Mesendoderm (in vitro differentiated cells): Measurements from ENCODE around the gene SDC4.

ENCODE experiments used
- DNase-seq: peaks from one replicate; pipeline ENCODE4 v3.0.0; 2013
- H2AK5ac ChIP-seq: 2 replicates; pipeline ENCODE4 v1.6.1; 2013; ENCODE audit warnings: low read length, inconsistent platforms
- H2BK120ac ChIP-seq: 2 replicates; pipeline ENCODE4 v1.6.1; 2013; ENCODE audit warnings: low read depth, mild to moderate bottlenecking, low read length, moderate library complexity, mixed read lengths
- H2BK15ac ChIP-seq: replicated peaks from 2 replicates; pipeline ENCODE4 v1.6.1; 2013; ENCODE audit warnings: low read depth, mild to moderate bottlenecking, moderate library complexity
- H2BK5ac ChIP-seq: 2 replicates; pipeline ENCODE4 v1.6.1; 2013; ENCODE audit warnings: low read length, inconsistent platforms
- H3K18ac ChIP-seq: 2 replicates; pipeline ENCODE4 v1.6.1; 2013; ENCODE audit warnings: mild to moderate bottlenecking, low read length, mixed read lengths
- H3K23ac ChIP-seq: one replicate; pipeline ENCODE4 v1.6.1; 2013; ENCODE audit warnings: low read length
- H3K27ac ChIP-seq: 2 replicates; pipeline ENCODE4 v1.5.1; 2013; ENCODE audit warnings: low read depth, mild to moderate bottlenecking, inconsistent platforms, low read length, moderate library complexity
- H3K27me3 ChIP-seq: 2 replicates; pipeline ENCODE4 v1.6.1; 2013; ENCODE audit warnings: low read length, control low read depth, mild to moderate bottlenecking, inconsistent platforms; ENCODE audit not compliant: insufficient read depth, poor library complexity
- H3K36me3 ChIP-seq: 2 replicates; pipeline ENCODE4 v1.6.1; 2013; ENCODE audit warnings: low read length, inconsistent platforms; ENCODE audit not compliant: control insufficient read depth, insufficient read depth
- H3K4ac ChIP-seq: one replicate; pipeline ENCODE4 v1.6.1; 2013; ENCODE audit warnings: low read depth, mild to moderate bottlenecking, low read length, moderate library complexity
- H3K4me1 ChIP-seq: 2 replicates; pipeline ENCODE4 v1.6.1; 2013; ENCODE audit warnings: low read depth, low read length, inconsistent platforms; ENCODE audit not compliant: control insufficient read depth
- H3K4me2 ChIP-seq: 2 replicates; pipeline ENCODE4 v1.6.1; 2013; ENCODE audit warnings: low read length
- H3K4me3 ChIP-seq: 2 replicates; pipeline ENCODE4 v1.5.1; 2013; ENCODE audit warnings: mild to moderate bottlenecking, low read length
- H3K56ac ChIP-seq: one replicate; pipeline ENCODE4 v1.6.1; 2013; ENCODE audit warnings: low read length
- H3K79me1 ChIP-seq: 2 replicates; pipeline ENCODE4 v1.6.1; 2013; ENCODE audit warnings: low read length, inconsistent platforms
- H3K79me2 ChIP-seq: 2 replicates; pipeline ENCODE4 v1.6.1; 2013; ENCODE audit warnings: mild to moderate bottlenecking, low read length; ENCODE audit not compliant: control insufficient read depth, insufficient read depth
- H3K9ac ChIP-seq: 2 replicates; pipeline ENCODE4 v1.6.1; 2013; ENCODE audit warnings: low read length, inconsistent platforms
- H4K5ac ChIP-seq: one replicate; pipeline ENCODE4 v1.6.1; 2013; ENCODE audit warnings: low read length
- H4K8ac ChIP-seq: one replicate; pipeline ENCODE4 v1.6.1; 2013; ENCODE audit warnings: low read depth, mild to moderate bottlenecking, control low read depth, low read length, moderate library complexity
- WGBS: extraction: QIAGEN DNeasy Blood & Tissue Kit; methylation state at CpG from one replicate; pipeline ENCODE4 v1.1.7; 2013; ENCODE audit warnings: low lambda C conversion rate, missing lambda C conversion rate; ENCODE audit not compliant: insufficient coverage; ENCODE audit errors: extremely low coverage; 5-methylcytosine and 5-hydroxymethylcytosine counted together

Gene SDC4

DNA sequence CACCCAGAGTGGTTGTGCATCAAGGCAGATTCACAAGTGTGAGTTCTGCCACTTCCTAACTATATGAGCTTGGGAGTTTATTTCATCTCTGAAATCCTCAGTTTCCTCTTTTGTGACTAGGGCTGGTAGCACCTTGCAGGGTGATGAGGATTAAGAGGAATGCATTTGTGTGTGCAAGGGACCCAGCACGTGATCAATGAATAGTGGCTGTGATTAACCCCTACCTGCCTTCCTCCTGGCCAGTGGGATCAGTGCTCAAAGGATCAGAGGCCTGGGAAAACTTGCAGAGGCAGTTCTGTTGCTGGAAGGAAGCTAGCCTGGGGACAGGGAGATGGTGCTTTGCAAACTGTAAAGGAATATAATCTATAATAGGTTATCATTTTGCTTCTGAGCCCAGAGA, 7.3 kb downstream of the SDC4 start:
- no peak overlapping the region for H3K4ac ChIP-seq
- no peak overlapping the region for H3K4me3 ChIP-seq
- peaks cover 66% of the 10 kb centered on the region for H3K4me1 ChIP-seq

DNA sequence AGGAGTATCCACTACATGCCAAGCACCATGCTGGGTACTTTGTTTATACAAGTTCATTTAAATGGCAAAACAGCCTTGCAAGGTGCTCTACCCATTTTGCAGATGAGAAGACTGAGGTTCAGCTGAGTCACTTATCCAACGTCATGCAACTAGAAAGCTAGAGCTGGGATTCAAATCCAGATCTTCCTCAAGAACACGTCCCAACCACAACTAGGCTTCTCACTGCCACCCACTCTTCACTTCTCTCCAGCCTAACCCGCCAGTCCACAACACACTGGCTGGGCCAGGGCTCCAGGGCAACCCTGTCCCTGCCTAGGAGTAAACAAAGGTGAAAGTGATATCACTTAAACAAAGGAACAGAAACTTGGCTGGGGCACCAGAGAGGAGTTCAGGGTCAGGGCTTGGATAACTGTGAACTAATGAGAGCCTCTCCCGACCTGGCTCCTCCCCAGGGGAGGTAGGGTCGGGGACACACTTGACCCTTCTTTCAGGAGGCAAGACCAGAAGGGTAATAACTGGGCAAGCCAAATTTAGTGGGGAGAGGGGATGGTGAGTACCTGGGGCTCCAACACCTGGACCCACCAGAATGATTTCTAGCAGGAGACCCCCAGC, 7.9 kb downstream of the SDC4 start:
- H4K8ac ChIP-seq, result no peak overlapping the region
- H3K18ac ChIP-seq, result no peak overlapping the region
- peak overlapping the region; percentile 37 for H3K56ac ChIP-seq
- H3K27ac ChIP-seq, result no peak overlapping the region
- H3K23ac ChIP-seq, result no peak overlapping the region
- peaks cover 61% of the 10 kb centered on the region for H3K4me1 ChIP-seq
- H3K27me3 ChIP-seq, result no peaks in the 10 kb centered on the region
- DNase-seq, result peak; percentile 58
- H3K79me1 ChIP-seq, result peaks cover 41% of the 10 kb centered on the region
- no peak overlapping the region for H4K5ac ChIP-seq
- H2AK5ac ChIP-seq, result peak overlapping the region; percentile 16
- no peaks in the 10 kb centered on the region for H3K36me3 ChIP-seq
- H3K4me3 ChIP-seq, result no peak overlapping the region
- H3K9ac ChIP-seq, result peak overlapping the region; percentile 25
- H2BK15ac ChIP-seq, result no peak overlapping the region
- no peak overlapping the region for H3K4ac ChIP-seq
- no peak overlapping the region for H2BK120ac ChIP-seq
- no CpG with 5 or more reads among the region's 5 CpGs for WGBS
- H3K79me2 ChIP-seq, result peaks cover 63% of the 10 kb centered on the region
- no peak overlapping the region for H3K4me2 ChIP-seq
- H2BK5ac ChIP-seq, result no peak overlapping the region

More for the DNA sequence above, 7.3 kb downstream of the SDC4 start:
- H3K27me3 ChIP-seq, result no peaks in the 10 kb centered on the region
- no peaks in the 10 kb centered on the region for H3K36me3 ChIP-seq
- H3K79me2 ChIP-seq, result peaks cover 66% of the 10 kb centered on the region
- peak overlapping the region; percentile 9 for H2BK5ac ChIP-seq
- H3K4me2 ChIP-seq, result no peak overlapping the region
- H3K79me1 ChIP-seq, result peaks cover 44% of the 10 kb centered on the region
- no peak overlapping the region for H2BK15ac ChIP-seq
- peak overlapping the region; percentile 75 for H3K18ac ChIP-seq
- H2AK5ac ChIP-seq, result no peak overlapping the region
- no peak overlapping the region for H4K8ac ChIP-seq
- peak overlapping the region; percentile 97 for H3K27ac ChIP-seq
- no peak overlapping the region for H2BK120ac ChIP-seq
- H3K56ac ChIP-seq, result peak overlapping the region; percentile 92
- WGBS, result no CpG with 5 or more reads among the region's 1 CpG
- DNase-seq, result peak; percentile 64
- peak overlapping the region; percentile 25 for H3K9ac ChIP-seq
- no peak overlapping the region for H3K23ac ChIP-seq
- no peak overlapping the region for H4K5ac ChIP-seq

DNA sequence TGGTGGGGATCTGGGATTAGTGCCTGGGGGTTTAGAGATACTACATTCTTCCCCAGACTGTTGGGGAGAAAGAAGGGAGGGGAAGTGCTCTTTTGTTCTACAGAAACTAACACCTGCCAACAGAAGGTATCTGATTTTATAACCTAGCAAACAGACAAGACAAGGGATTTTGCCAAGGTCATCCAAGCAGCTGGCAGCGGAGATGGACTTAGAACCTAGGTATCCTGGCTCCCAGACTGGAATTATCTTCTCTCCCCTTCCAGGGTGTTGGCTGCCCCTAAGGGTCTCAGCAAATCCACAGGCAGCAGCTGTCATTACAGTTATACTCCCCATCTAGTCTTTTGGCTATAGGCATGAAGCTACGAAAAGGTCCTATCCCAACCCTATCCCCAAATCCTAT, 8.4 kb downstream of the SDC4 start:
- H3K79me1 ChIP-seq, result peaks cover 41% of the 10 kb centered on the region
- no peak overlapping the region for H3K18ac ChIP-seq
- H3K23ac ChIP-seq, result no peak overlapping the region
- H3K79me2 ChIP-seq, result peaks cover 58% of the 10 kb centered on the region
- no peak overlapping the region for H3K4me2 ChIP-seq
- H3K27me3 ChIP-seq, result no peaks in the 10 kb centered on the region
- no peak overlapping the region for H2BK120ac ChIP-seq
- H3K4ac ChIP-seq, result no peak overlapping the region
- no peak overlapping the region for H4K8ac ChIP-seq
- no peak overlapping the region for H4K5ac ChIP-seq
- no peak overlapping the region for H3K9ac ChIP-seq
- no peak overlapping the region for H2AK5ac ChIP-seq
- H2BK5ac ChIP-seq, result no peak overlapping the region
- WGBS, result no CpG with 5 or more reads among the region's 2 CpGs
- H3K4me1 ChIP-seq, result peaks cover 58% of the 10 kb centered on the region
- H2BK15ac ChIP-seq, result no peak overlapping the region
- no peak overlapping the region for H3K4me3 ChIP-seq
- no peak overlapping the region for H3K56ac ChIP-seq
- DNase-seq, result no peak
- no peaks in the 10 kb centered on the region for H3K36me3 ChIP-seq
- H3K27ac ChIP-seq, result no peak overlapping the region

DNA sequence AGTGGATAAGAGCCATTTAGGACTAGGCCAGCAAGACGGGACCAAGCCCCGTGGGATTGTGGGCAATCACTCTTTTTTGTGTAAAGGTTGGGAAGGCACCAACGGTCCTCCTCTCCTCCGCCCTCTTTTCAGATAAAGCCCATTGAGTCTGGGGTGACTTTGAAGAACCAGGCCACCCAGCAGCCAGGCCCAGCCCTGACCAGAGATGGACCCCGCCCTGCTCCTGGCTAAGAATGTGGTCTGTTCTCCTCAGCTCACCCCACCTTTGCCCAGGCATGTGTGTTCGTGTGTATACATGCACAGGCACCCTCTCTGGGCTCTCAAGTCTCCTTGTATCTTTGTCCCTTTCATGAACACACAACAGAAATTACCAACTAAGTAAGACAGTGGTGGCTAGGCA, 9.1 kb downstream of the SDC4 start:
- Histone ChIP-seq H2AK5ac (peak overlapping the region; percentile 56), H4K8ac (no peak overlapping the region), H3K23ac (no peak overlapping the region), H3K18ac (no peak overlapping the region), H3K4ac (no peak overlapping the region), H3K36me3 (no peaks in the 10 kb centered on the region), H3K56ac (peak overlapping the region; percentile 62), H3K4me3 (no peak overlapping the region), H2BK5ac (no peak overlapping the region), H3K4me1 (peaks cover 51% of the 10 kb centered on the region), H3K9ac (no peak overlapping the region), H3K27me3 (no peaks in the 10 kb centered on the region), H3K27ac (peak overlapping the region; percentile 6), H4K5ac (no peak overlapping the region), H3K4me2 (no peak overlapping the region), H3K79me1 (peaks cover 37% of the 10 kb centered on the region), H2BK15ac (no peak overlapping the region), H3K79me2 (peaks cover 52% of the 10 kb centered on the region), H2BK120ac (no peak overlapping the region)
- no peak for DNase-seq
- WGBS, result no CpG with 5 or more reads among the region's 6 CpGs

DNA sequence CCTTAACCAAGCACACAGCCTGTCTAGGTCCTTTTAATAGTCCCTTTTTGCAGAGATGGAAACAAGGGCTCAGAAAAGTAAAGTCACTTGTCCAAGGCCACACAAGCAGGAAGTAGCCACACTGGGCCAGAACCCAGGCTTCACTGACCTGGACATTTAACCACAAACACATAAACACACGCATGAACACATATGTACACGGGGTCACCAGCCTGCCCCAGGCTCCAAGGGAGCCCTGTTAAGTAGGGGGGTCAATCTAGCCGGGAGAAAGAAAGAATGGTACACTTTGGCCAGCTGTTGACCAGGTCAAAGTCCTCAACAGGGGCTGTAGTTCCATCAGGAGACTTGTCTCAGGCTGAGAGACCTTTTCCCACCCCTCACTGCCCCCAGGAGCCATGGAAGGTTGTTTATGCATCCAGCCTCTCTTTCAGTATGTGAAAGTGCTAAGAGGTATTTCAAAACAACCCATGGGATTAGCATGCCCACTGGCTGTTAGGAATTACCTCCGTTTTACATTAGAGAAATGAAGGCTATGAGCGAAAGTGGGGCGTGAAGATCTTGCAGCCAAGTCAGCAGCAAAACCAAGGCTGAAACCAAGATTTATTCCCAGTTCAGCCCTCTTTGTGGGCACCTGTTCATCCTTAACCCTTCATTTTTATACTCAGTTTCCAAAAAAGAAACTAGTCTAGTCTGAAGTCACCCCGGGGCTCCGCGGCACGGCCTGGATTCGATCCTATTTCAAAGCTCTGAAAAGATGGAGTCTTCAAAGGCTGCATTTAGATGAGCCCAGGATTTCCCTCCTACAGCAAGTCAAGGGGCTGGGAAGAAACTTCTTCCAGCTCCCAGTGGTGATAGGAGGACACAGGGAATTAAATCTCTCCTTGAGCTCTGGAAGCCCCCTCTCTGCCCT, 9.8 kb downstream of the SDC4 start:
- Histone ChIP-seq H3K27ac (peak overlapping the region; percentile 29), H3K4me1 (peaks cover 44% of the 10 kb centered on the region), H3K9ac (peak overlapping the region; percentile 38), H2AK5ac (peak overlapping the region; percentile 67), H4K8ac (no peak overlapping the region), H3K4ac (no peak overlapping the region), H3K79me2 (peaks cover 49% of the 10 kb centered on the region), H3K4me3 (no peak overlapping the region), H4K5ac (no peak overlapping the region), H3K56ac (peak overlapping the region; percentile 62), H3K4me2 (peak overlapping the region; percentile 12), H2BK15ac (no peak overlapping the region), H2BK120ac (no peak overlapping the region), H3K18ac (peak overlapping the region; percentile 29), H3K79me1 (peaks cover 37% of the 10 kb centered on the region), H3K27me3 (no peaks in the 10 kb centered on the region), H3K36me3 (no peaks in the 10 kb centered on the region), H2BK5ac (no peak overlapping the region), H3K23ac (peak overlapping the region; percentile 37)
- peak; percentile 57 for DNase-seq
- no CpG with 5 or more reads among the region's 11 CpGs for WGBS
